B cell (primary cell): Measurements from ENCODE around the gene ZNF808. TPM values are rescaled to one million over a fixed set of nuclear protein-coding genes. Genes with fewer than 3 reads are reported as not detected.
"Not testable (repeated sequence)": the region's sequence is repeated elsewhere in the genome, so short reads cannot be mapped to it uniquely, and the experiment has no call there.

ENCODE experiments used
- ATAC-seq: fragments of 200-7000 bp; cut with Tn5 transposase; one replicate; pipeline ENCODE4 v1.10.0; 2021; ENCODE audit warnings: low read depth, mild to moderate bottlenecking, moderate number of reproducible peaks, moderate library complexity
- CTCF ChIA-PET: fragments of 350-600 bp; sonication (Branson Sonifier 250); formaldehyde crosslinking; loops from one replicate; lab custom pipeline; 2021; ENCODE audit warnings: antibody characterized with exemption, inconsistent platforms; lab: Charles Lee
- POLR2A ChIA-PET: fragments of 350-600 bp; sonication (Branson Sonifier 250); formaldehyde crosslinking; loops from one replicate; lab custom pipeline; 2021; ENCODE audit warnings: antibody characterized with exemption; lab: Charles Lee
- DNase-seq: peaks from one replicate; pipeline ENCODE4 v3.0.0; 2013
- H2AFZ ChIP-seq: 2 replicates; pipeline ENCODE4 v1.6.1; 2012; ENCODE audit warnings: mild to moderate bottlenecking, low read depth, low read length; ENCODE audit not compliant: insufficient read depth, poor library complexity, severe bottlenecking
- H3K27ac ChIP-seq, 2 donors: 1 replicate in 1 of 2; 2 replicates in 1 of 2; pipeline ENCODE4 v1.5.1; 2012 to 2013; ENCODE audit warnings: low read length in 2 of 2, mild to moderate bottlenecking in 2 of 2, moderate library complexity in 1 of 2
- H3K27me3 ChIP-seq, 4 experiments: fragments of 200-600 bp in 1 of 4; sonication (generic) in 1 of 4; replicated peaks in 1 of 4; 1 replicate in 2 of 4; 2 replicates in 2 of 4; pipeline versions ENCODE4 v1.6.1 to v1.7.0; 2013 to 2016; ENCODE audit warnings: low read length in 3 of 4, mild to moderate bottlenecking in 2 of 4, mixed read lengths in 1 of 4, moderate library complexity in 1 of 4; ENCODE audit not compliant: insufficient read depth in 4 of 4, control insufficient read depth in 3 of 4; ENCODE audit errors: control extremely low read depth in 1 of 4
- H3K36me3 ChIP-seq, 2 experiments: replicated peaks in 1 of 2; 1 replicate in 1 of 2; 2 replicates in 1 of 2; pipeline versions ENCODE4 v1.6.1 to v1.7.1; 2013; ENCODE audit warnings: low read length in 1 of 2; ENCODE audit not compliant: insufficient read depth in 2 of 2, control insufficient read depth in 1 of 2; ENCODE audit errors: control extremely low read depth in 1 of 2, extremely low read depth in 1 of 2
- H3K4me1 ChIP-seq, 2 donors: fragments of 200-600 bp in 1 of 2; sonication (generic) in 1 of 2; 1 replicate in 1 of 2; 2 replicates in 1 of 2; pipeline versions ENCODE4 v1.5.1 to v1.6.1; 2013 to 2017; ENCODE audit warnings: low read length in 2 of 2; ENCODE audit not compliant: control insufficient read depth in 2 of 2, insufficient read depth in 2 of 2
- H3K4me2 ChIP-seq: replicated peaks from 2 replicates; pipeline ENCODE3; 2012; ENCODE audit warnings: mild to moderate bottlenecking, low read depth, low read length; ENCODE audit not compliant: poor library complexity, severe bottlenecking
- H3K4me3 ChIP-seq, 5 experiments: fragments of 200-600 bp in 1 of 5; sonication (generic) in 1 of 5; 1 replicate in 3 of 5; 2 replicates in 2 of 5; pipeline versions ENCODE4 v1.5.1 to v1.7.0; 2011 to 2016; ENCODE audit warnings: low read length in 4 of 5, mild to moderate bottlenecking in 4 of 5, low read depth in 2 of 5, control low read depth in 1 of 5, moderate library complexity in 1 of 5; ENCODE audit not compliant: insufficient read depth in 1 of 5; ENCODE audit errors: control extremely low read depth in 1 of 5, extremely low read depth in 1 of 5
- H3K79me2 ChIP-seq: fragments of 200-600 bp; sonication (generic); one replicate; pipeline ENCODE4 v1.6.0; 2016; ENCODE audit warnings: low read length; ENCODE audit not compliant: control insufficient read depth, insufficient read depth
- H3K9ac ChIP-seq: fragments of 200-600 bp; sonication (generic); 2 replicates; pipeline ENCODE4 v1.6.1; 2017; ENCODE audit warnings: mild to moderate bottlenecking, low read length, moderate library complexity
- H3K9me3 ChIP-seq, 3 donors: one replicate each; pipeline versions ENCODE4 v1.6.1 to v1.7.1; 2013; ENCODE audit warnings: low read length in 2 of 3; ENCODE audit not compliant: control insufficient read depth in 2 of 3, insufficient read depth in 1 of 3; ENCODE audit errors: control extremely low read depth in 1 of 3
- H4K20me1 ChIP-seq: 2 replicates; pipeline ENCODE4 v1.6.0; 2012; ENCODE audit warnings: mild to moderate bottlenecking, low read length; ENCODE audit not compliant: insufficient read depth, control insufficient read depth, poor library complexity, severe bottlenecking
- H3K27ac Mint-ChIP-seq: one replicate; pipeline ENCODE4 v1.8.0; 2021; ENCODE audit warnings: mixed read lengths
- H3K27me3 Mint-ChIP-seq: one replicate; pipeline ENCODE4 v1.8.0; 2021; ENCODE audit warnings: mixed read lengths
- H3K4me1 Mint-ChIP-seq: one replicate; pipeline ENCODE4 v1.8.0; 2021; ENCODE audit warnings: mixed read lengths
- H3K4me3 Mint-ChIP-seq: one replicate; pipeline ENCODE4 v1.8.0; 2021; ENCODE audit warnings: mixed read lengths
- H3K9me3 Mint-ChIP-seq: one replicate; pipeline ENCODE4 v1.8.0; 2022; ENCODE audit warnings: mixed read lengths; ENCODE audit not compliant: insufficient read depth
- CTCF ChIP-seq: fragments of 200-600 bp; IDR thresholded peaks from one replicate; pipeline ENCODE4 v1.8.0; 2022; ENCODE audit warnings: antibody characterized with exemption, mild to moderate bottlenecking
- EZH2 ChIP-seq: IDR thresholded peaks from 2 replicates; pipeline ENCODE4 v1.6.1; 2012; ENCODE audit warnings: borderline replicate concordance, low read depth, mild to moderate bottlenecking, moderate library complexity, low read length; ENCODE audit not compliant: insufficient read depth, poor library complexity, severe bottlenecking
- WGBS: methylation state at CpG from one replicate; pipeline ENCODE4 v1.1.5; 2013; ENCODE audit warnings: missing lambda C conversion rate; ENCODE audit not compliant: insufficient coverage; 5-methylcytosine and 5-hydroxymethylcytosine counted together
- intact Hi-C: fragments of 100-400 bp; cut with micrococcal nuclease; formaldehyde crosslinking; loops from one replicate; pipeline ENCODE4 v1.10.0; 2022
- polyA plus RNA-seq: library from polyadenylated mRNA; depleted of rRNA; stranded (reverse); fragments of >200 nt; gene quantifications from 2 replicates; pipeline ENCODE4 v1.2.3, GENCODE V29; 2012
- total RNA-seq, 2 donors: library from RNA; stranded (reverse); fragments of 120-200 nt in 1 of 2; gene quantifications; 1 replicate in 1 of 2; 2 replicates in 1 of 2; pipeline versions ENCODE4 v1.2.3 to v1.2.4, GENCODE V29; 2013 to 2022

ZNF808 gene
- total and polyA plus RNA-seq, 2 donors (not counting 1 experiment from before 2014, with no cell fraction given): 8.8 to 56.0 TPM

GRCh38 chr19:52601025-52601973 is 73.8 kb downstream of the ZNF808 start:
- peak overlapping the region; percentile 89 for H3K4me2 ChIP-seq
- TF ChIP-seq EZH2 (no peak), CTCF (peak; percentile 61)
- Mint-ChIP-seq H3K27me3 (no peaks in the 10 kb centered on the region), H3K27ac (peak overlapping the region; percentile 87), H3K4me3 (peak overlapping the region; percentile 90), H3K9me3 (peaks cover 12% of the 10 kb centered on the region), H3K4me1 (peaks cover 25% of the 10 kb centered on the region)
- peaks cover 49% of the 10 kb centered on the region for H3K79me2 ChIP-seq
- H3K27ac ChIP-seq: peak overlapping the region; percentile 43 to 62
- peaks cover 8% of the 10 kb centered on the region for H4K20me1 ChIP-seq
- H3K9ac ChIP-seq: peak overlapping the region; percentile 79
- peaks cover 2 to 27% (median 6%) of the 10 kb centered on the region in 3 donors for H3K9me3 ChIP-seq
- ATAC-seq (peak; percentile 99), DNase-seq (peak; percentile 92)
- 2% methylated on average over 54 of the region's 62 CpGs for WGBS
- H2AFZ ChIP-seq: peak overlapping the region; percentile 88
- CTCF ChIA-PET: interaction anchor here (0.7 to 1.3 kb wide), 3 partner anchors 74 to 507 kb away, joined by 3 read pairs; partner anchors contain the start of gene ZNF880
- POLR2A ChIA-PET: interaction anchor here (0.7 kb wide), 1 partner anchor 232 kb away, joined by 4 read pairs; the partner anchor contains the start of gene ZNF880
- H3K4me3 ChIP-seq: peak overlapping the region; percentile 59 to 89 (median 82)
- H3K36me3 ChIP-seq: peaks cover 5 to 6% of the 10 kb centered on the region in 2 experiments
- H3K4me1 ChIP-seq: peaks cover 11 to 16% of the 10 kb centered on the region in 2 donors
- intact Hi-C loops: loop anchor here (1.0 to 2.0 kb wide), 8 partner anchors 31 to 764 kb away; partner anchors contain the start of genes ZNF525, ZNF611, ZNF701 and ZNF766
- H3K27me3 ChIP-seq: no peaks in the 10 kb centered on the region

GRCh38 chr19:52601974-52602366 is 74.5 kb downstream of the ZNF808 start:
- H3K4me3 ChIP-seq: peak overlapping the region in 4 of 5 experiments; percentile 59 to 89 (median 79)
- WGBS: 100% methylated on average over 2 of the region's 3 CpGs
- not testable (repeated sequence) for H3K36me3 ChIP-seq, ATAC-seq, H3K9me3 Mint-ChIP-seq, H3K27me3 ChIP-seq, DNase-seq, H3K27me3 Mint-ChIP-seq, H4K20me1 ChIP-seq
- Mint-ChIP-seq H3K4me3 (peak overlapping the region; percentile 90), H3K4me1 (peaks cover 29% of the 10 kb centered on the region), H3K27ac (peak overlapping the region; percentile 87)
- POLR2A ChIA-PET: interaction anchor here (0.6 kb wide), 1 partner anchor 94 kb away, joined by 4 read pairs; no protein-coding TSS in a partner anchor
- H3K4me1 ChIP-seq: peaks cover 11 to 16% of the 10 kb centered on the region in 2 donors
- H3K27ac ChIP-seq: peak overlapping the region in 1 of 2 donors; percentile 62
- peak overlapping the region; percentile 88 for H2AFZ ChIP-seq
- CTCF ChIA-PET: interaction anchor here (0.6 to 1.3 kb wide), 3 partner anchors 75 to 232 kb away, joined by 3 read pairs; partner anchors contain the start of gene ZNF880
- peak overlapping the region; percentile 89 for H3K4me2 ChIP-seq
- H3K79me2 ChIP-seq: peaks cover 54% of the 10 kb centered on the region
- intact Hi-C loops: loop anchor here (1.0 to 2.0 kb wide), 8 partner anchors 32 to 763 kb away; partner anchors contain the start of genes ZNF525, ZNF611, ZNF701 and ZNF766
- peak overlapping the region; percentile 79 for H3K9ac ChIP-seq
- H3K9me3 ChIP-seq: peaks cover 0 to 33% (median 5%) of the 10 kb centered on the region in 3 donors
